Fibroblast of lung (primary cell): ENCODE measurements around the gene UBE2D2. TPM values are rescaled to one million over a fixed set of nuclear protein-coding genes. Genes with fewer than 3 reads are reported as not detected.

Source experiments
- DNase-seq, 2 donors: peaks; one replicate each; pipeline versions ENCODE4 v3.0.0 to v3.0.0-alpha.2; 2010; ENCODE audit warnings: low read depth in 2 of 2
- H2AFZ ChIP-seq: 2 replicates; pipeline ENCODE4 v1.5.1; 2012; ENCODE audit warnings: low read length, control low read depth, inconsistent platforms
- H3K27ac ChIP-seq: 2 replicates; pipeline ENCODE4 v1.5.1; 2011; ENCODE audit warnings: low read length, control low read depth; ENCODE audit not compliant: insufficient read depth
- H3K27me3 ChIP-seq: 2 replicates; pipeline ENCODE4 v1.5.1; 2011; ENCODE audit warnings: mild to moderate bottlenecking, low read length; ENCODE audit not compliant: control insufficient read depth, insufficient read depth
- H3K36me3 ChIP-seq: 2 replicates; pipeline ENCODE4 v1.5.1; 2011; ENCODE audit warnings: low read length; ENCODE audit not compliant: control insufficient read depth, insufficient read depth
- H3K4me1 ChIP-seq: 2 replicates; pipeline ENCODE4 v1.5.1; 2011; ENCODE audit warnings: low read length; ENCODE audit not compliant: control insufficient read depth, insufficient read depth; ENCODE audit errors: extremely low read depth
- H3K4me2 ChIP-seq: 2 replicates; pipeline ENCODE4 v1.5.1; 2011; ENCODE audit warnings: low read length, control low read depth; ENCODE audit not compliant: insufficient read depth; ENCODE audit errors: extremely low read depth
- H3K4me3 ChIP-seq, 4 experiments: fragments of 200-600 bp in 1 of 4; sonication (generic) in 1 of 4; replicated peaks in 1 of 4; 2 replicates each; pipeline ENCODE4 v1.5.1; 2011 to 2016; ENCODE audit warnings: low read length in 4 of 4, low read depth in 3 of 4, mild to moderate bottlenecking in 3 of 4, control low read depth in 2 of 4, inconsistent platforms in 1 of 4, mixed read lengths in 1 of 4; ENCODE audit not compliant: insufficient read depth in 1 of 4; ENCODE audit errors: control extremely low read depth in 1 of 4
- H3K79me2 ChIP-seq: 2 replicates; pipeline ENCODE4 v1.5.1; 2012; ENCODE audit warnings: mild to moderate bottlenecking, low read length, inconsistent platforms; ENCODE audit not compliant: control insufficient read depth, insufficient read depth
- H3K9ac ChIP-seq: 2 replicates; pipeline ENCODE4 v1.5.1; 2011; ENCODE audit warnings: mild to moderate bottlenecking, low read length, control low read depth; ENCODE audit not compliant: insufficient read depth
- H3K9me3 ChIP-seq: 2 replicates; pipeline ENCODE4 v1.5.1; 2012; ENCODE audit warnings: low read depth, low read length; ENCODE audit not compliant: control insufficient read depth, insufficient read depth
- H4K20me1 ChIP-seq: 2 replicates; pipeline ENCODE4 v1.5.1; 2011; ENCODE audit warnings: low read length; ENCODE audit not compliant: control insufficient read depth, insufficient read depth; ENCODE audit errors: extremely low read depth
- EZH2 ChIP-seq: IDR thresholded peaks from 2 replicates; pipeline ENCODE4 v1.5.1; 2012; ENCODE audit warnings: low read length, control low read depth, mild to moderate bottlenecking; ENCODE audit errors: missing control alignments
- polyA plus RNA-seq, 2 donors: library from polyadenylated mRNA; depleted of rRNA in 1 of 2; stranded (reverse) in 1 of 2; unstranded in 1 of 2; fragments of >200 nt; gene quantifications; 2 replicates each; pipeline ENCODE4 v1.2.1, GENCODE V29; 2011 to 2012; ENCODE audit warnings: missing spikeins in 1 of 2
- total RNA-seq: library from RNA; depleted of rRNA; stranded (reverse); fragments of >200 nt; gene quantifications from 2 replicates; pipeline ENCODE4 v1.2.1, GENCODE V29; 2014
- TF ChIP-seq, protein P1 (sequence below), 2 donors: IDR thresholded peaks in 1 of 2; conservative IDR thresholded peaks in 1 of 2; 1 replicate in 1 of 2; 2 replicates in 1 of 2; pipeline ENCODE4 v1.5.1; 2011 to 2012; ENCODE audit warnings: low read length in 2 of 2, control low read depth in 1 of 2, inconsistent platforms in 1 of 2, low read depth in 1 of 2, mild to moderate bottlenecking in 1 of 2

Gene UBE2D2
- total and polyA plus RNA-seq, 2 donors (not counting 1 experiment from before 2014, with no cell fraction given), result 56.5 to 62.9 TPM

GRCh38 chr5:139634028-139634325, 72.8 kb downstream of the UBE2D2 start:
- Histone ChIP-seq H3K9ac (no peak overlapping the region), H3K4me2 (no peak overlapping the region), H3K27me3 (no peaks in the 10 kb centered on the region), H3K9me3 (no peaks in the 10 kb centered on the region), H3K4me3 (no peak overlapping the region), H2AFZ (no peak overlapping the region), H3K27ac (no peak overlapping the region), H3K4me1 (peaks cover 22% of the 10 kb centered on the region), H3K36me3 (no peaks in the 10 kb centered on the region), H4K20me1 (no peaks in the 10 kb centered on the region), H3K79me2 (no peaks in the 10 kb centered on the region)
- TF ChIP-seq, protein P1, sequence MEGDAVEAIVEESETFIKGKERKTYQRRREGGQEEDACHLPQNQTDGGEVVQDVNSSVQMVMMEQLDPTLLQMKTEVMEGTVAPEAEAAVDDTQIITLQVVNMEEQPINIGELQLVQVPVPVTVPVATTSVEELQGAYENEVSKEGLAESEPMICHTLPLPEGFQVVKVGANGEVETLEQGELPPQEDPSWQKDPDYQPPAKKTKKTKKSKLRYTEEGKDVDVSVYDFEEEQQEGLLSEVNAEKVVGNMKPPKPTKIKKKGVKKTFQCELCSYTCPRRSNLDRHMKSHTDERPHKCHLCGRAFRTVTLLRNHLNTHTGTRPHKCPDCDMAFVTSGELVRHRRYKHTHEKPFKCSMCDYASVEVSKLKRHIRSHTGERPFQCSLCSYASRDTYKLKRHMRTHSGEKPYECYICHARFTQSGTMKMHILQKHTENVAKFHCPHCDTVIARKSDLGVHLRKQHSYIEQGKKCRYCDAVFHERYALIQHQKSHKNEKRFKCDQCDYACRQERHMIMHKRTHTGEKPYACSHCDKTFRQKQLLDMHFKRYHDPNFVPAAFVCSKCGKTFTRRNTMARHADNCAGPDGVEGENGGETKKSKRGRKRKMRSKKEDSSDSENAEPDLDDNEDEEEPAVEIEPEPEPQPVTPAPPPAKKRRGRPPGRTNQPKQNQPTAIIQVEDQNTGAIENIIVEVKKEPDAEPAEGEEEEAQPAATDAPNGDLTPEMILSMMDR (conservative IDR thresholded peaks at IDR 0.05 in 1 of 2, IDR thresholded peaks at IDR 0.05 in 1 of 2; ENCODE audit: low read depth in 1 of 2, low read length in 2 of 2), result no peak
- TF ChIP-seq EZH2, result no peak
- no peak for DNase-seq

DNA sequence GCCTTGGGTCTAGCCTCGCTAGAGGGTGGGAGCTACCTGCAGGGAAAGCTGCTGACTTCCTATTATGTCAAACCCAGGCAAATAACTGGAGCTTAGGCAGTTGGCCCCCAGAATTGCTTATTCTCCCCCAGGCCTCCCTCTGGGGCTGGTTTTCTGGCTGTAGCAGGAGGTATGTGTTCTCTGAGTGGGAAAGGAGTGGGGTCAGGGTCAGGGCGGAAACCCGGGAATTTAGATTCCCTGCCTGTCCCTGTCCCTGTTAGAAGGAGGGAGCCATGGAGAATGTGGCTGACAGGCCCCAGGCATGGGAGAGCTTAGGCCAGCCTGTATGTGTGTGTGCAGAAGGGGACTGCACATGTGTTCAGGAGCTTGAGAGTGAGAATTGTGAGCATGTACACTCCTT, 73.4 kb downstream of the UBE2D2 start:
- Histone ChIP-seq H3K4me2 (no peak overlapping the region), H4K20me1 (no peaks in the 10 kb centered on the region), H3K36me3 (no peaks in the 10 kb centered on the region), H3K27ac (no peak overlapping the region), H3K27me3 (no peaks in the 10 kb centered on the region), H3K9ac (no peak overlapping the region), H3K4me3 (no peak overlapping the region), H3K9me3 (no peaks in the 10 kb centered on the region), H3K4me1 (peaks cover 22% of the 10 kb centered on the region), H3K79me2 (no peaks in the 10 kb centered on the region), H2AFZ (no peak overlapping the region)
- no peak for DNase-seq
- TF ChIP-seq, protein P1 (conservative IDR thresholded peaks at IDR 0.05 in 1 of 2, IDR thresholded peaks at IDR 0.05 in 1 of 2; ENCODE audit: low read depth in 1 of 2, low read length in 2 of 2), result no peak
- no peak for TF ChIP-seq EZH2

- H3K4me1 ChIP-seq, result peaks cover 22% of the 10 kb centered on the region
- H3K9me3 ChIP-seq, result no peaks in the 10 kb centered on the region
- no peak overlapping the region for H3K9ac ChIP-seq
- H2AFZ ChIP-seq, result no peak overlapping the region
- no peaks in the 10 kb centered on the region for H3K79me2 ChIP-seq
- H3K27me3 ChIP-seq, result no peaks in the 10 kb centered on the region
- no peak for DNase-seq
- H3K4me2 ChIP-seq, result no peak overlapping the region
- TF ChIP-seq, protein P1 (conservative IDR thresholded peaks at IDR 0.05 in 1 of 2, IDR thresholded peaks at IDR 0.05 in 1 of 2; ENCODE audit: low read depth in 1 of 2, low read length in 2 of 2), result no peak
- TF ChIP-seq EZH2, result no peak
- H3K27ac ChIP-seq, result no peak overlapping the region
- no peaks in the 10 kb centered on the region for H4K20me1 ChIP-seq
- H3K4me3 ChIP-seq, result no peak overlapping the region
- H3K36me3 ChIP-seq, result no peaks in the 10 kb centered on the region
Observed at GRCh38 chr5:139635191-139635590, 74.1 kb downstream of the UBE2D2 start.
